OCI-LY7 (cell line): Measurements from ENCODE around the gene SCN10A.

Experiments
- EZH2phosphoT487 ChIP-seq: fragments of 200-600 bp; sonication (generic); IDR thresholded peaks from 2 replicates; pipeline ENCODE4 v1.6.1; 2018; ENCODE audit warnings: low read depth, borderline replicate concordance, mild to moderate bottlenecking, mixed run types, antibody characterized with exemption, low read length, moderate library complexity, mixed read lengths
- TF ChIP-seq, protein P1 (sequence below): fragments of 200-600 bp; sonication (generic); conservative IDR thresholded peaks from 2 replicates; pipeline ENCODE4 v1.5.1; 2014; ENCODE audit warnings: mild to moderate bottlenecking, antibody characterized with exemption, low read length, moderate library complexity, mixed read lengths

DNA sequence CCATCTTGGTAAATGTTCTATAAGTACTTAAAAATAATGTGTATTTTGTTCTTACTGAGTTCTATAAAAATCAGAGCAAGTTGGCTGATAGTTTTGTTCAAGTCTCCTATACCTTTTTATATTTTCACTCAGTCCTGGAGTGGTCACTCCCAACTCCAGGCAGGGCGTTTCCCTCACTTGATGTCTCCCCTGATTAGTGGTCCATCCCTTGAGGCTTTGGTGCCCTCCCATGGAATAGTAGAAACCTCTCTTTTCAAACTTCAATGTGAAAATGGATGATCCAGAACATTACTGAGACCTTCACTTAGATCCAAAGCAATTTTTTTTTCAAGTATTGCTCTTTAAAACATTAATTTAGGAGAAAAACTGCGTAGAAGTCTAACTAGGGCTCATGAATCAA is 25.0 kb upstream of the SCN10A start:
- TF ChIP-seq, protein P1, sequence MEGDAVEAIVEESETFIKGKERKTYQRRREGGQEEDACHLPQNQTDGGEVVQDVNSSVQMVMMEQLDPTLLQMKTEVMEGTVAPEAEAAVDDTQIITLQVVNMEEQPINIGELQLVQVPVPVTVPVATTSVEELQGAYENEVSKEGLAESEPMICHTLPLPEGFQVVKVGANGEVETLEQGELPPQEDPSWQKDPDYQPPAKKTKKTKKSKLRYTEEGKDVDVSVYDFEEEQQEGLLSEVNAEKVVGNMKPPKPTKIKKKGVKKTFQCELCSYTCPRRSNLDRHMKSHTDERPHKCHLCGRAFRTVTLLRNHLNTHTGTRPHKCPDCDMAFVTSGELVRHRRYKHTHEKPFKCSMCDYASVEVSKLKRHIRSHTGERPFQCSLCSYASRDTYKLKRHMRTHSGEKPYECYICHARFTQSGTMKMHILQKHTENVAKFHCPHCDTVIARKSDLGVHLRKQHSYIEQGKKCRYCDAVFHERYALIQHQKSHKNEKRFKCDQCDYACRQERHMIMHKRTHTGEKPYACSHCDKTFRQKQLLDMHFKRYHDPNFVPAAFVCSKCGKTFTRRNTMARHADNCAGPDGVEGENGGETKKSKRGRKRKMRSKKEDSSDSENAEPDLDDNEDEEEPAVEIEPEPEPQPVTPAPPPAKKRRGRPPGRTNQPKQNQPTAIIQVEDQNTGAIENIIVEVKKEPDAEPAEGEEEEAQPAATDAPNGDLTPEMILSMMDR: no peak
- no peak for TF ChIP-seq EZH2phosphoT487
